ENCODE data around the gene KSR2. TPM values are rescaled to one million over a fixed set of nuclear protein-coding genes. Genes with fewer than 3 reads are reported as not detected.

Gene KSR2
- polyA plus RNA-seq, 4 donors: 0.54 to 0.99 (median 0.78) TPM

- peak in 1 of 4 donors; percentile 1 for DNase-seq (ENCODE audit: low read depth in 4 of 4, low spot score in 2 of 4)
Observed at GRCh38 chr12:117968151-117968789, 520 bp downstream of the KSR2 start.

GRCh38 chr12:117967512-117967911, 1.3 kb downstream of the KSR2 start:
- no peak for DNase-seq (ENCODE audit: low read depth in 4 of 4, low spot score in 2 of 4)

- DNase-seq (ENCODE audit: low read depth in 4 of 4, low spot score in 2 of 4): no peak
Observed at GRCh38 chr12:117967043-117967442, 1.7 kb downstream of the KSR2 start.

- no peak for DNase-seq (ENCODE audit: low read depth in 4 of 4, low spot score in 2 of 4)
Observed at GRCh38 chr12:117966511-117966910, 2.3 kb downstream of the KSR2 start.

- DNase-seq (ENCODE audit: low read depth in 4 of 4, low spot score in 2 of 4): no peak
Observed at GRCh38 chr12:117963836-117964235, 5.0 kb downstream of the KSR2 start.

GRCh38 chr12:117936722-117937484, 31.9 kb downstream of the KSR2 start:
- no peak for DNase-seq (ENCODE audit: low read depth in 4 of 4, low spot score in 2 of 4)

GRCh38 chr12:117933545-117933944, 35.2 kb downstream of the KSR2 start:
- no peak for DNase-seq (ENCODE audit: low read depth in 4 of 4, low spot score in 2 of 4)

GRCh38 chr12:117926391-117926899, 42.3 kb downstream of the KSR2 start:
- no peak for DNase-seq (ENCODE audit: low read depth in 4 of 4, low spot score in 2 of 4)

- DNase-seq (ENCODE audit: low read depth in 4 of 4, low spot score in 2 of 4): no peak
Observed at GRCh38 chr12:117921929-117922777, 46.6 kb downstream of the KSR2 start.

GRCh38 chr12:117919479-117919878, 49.3 kb downstream of the KSR2 start:
- DNase-seq (ENCODE audit: low read depth in 4 of 4, low spot score in 2 of 4): no peak

GRCh38 chr12:117914686-117915085, 54.1 kb downstream of the KSR2 start:
- DNase-seq (ENCODE audit: low read depth in 4 of 4, low spot score in 2 of 4): no peak

GRCh38 chr12:117912756-117913155, 56.0 kb downstream of the KSR2 start:
- no peak for DNase-seq (ENCODE audit: low read depth in 4 of 4, low spot score in 2 of 4)

GRCh38 chr12:117908411-117908810, 60.4 kb downstream of the KSR2 start:
- no peak for DNase-seq (ENCODE audit: low read depth in 4 of 4, low spot score in 2 of 4)

GRCh38 chr12:117907108-117907689, 61.6 kb downstream of the KSR2 start:
- DNase-seq (ENCODE audit: low read depth in 4 of 4, low spot score in 2 of 4): no peak

- no peak for DNase-seq (ENCODE audit: low read depth in 4 of 4, low spot score in 2 of 4)
Observed at GRCh38 chr12:117904051-117904450, 64.7 kb downstream of the KSR2 start.

GRCh38 chr12:117903110-117903840, 65.5 kb downstream of the KSR2 start:
- no peak for DNase-seq (ENCODE audit: low read depth in 4 of 4, low spot score in 2 of 4)

GRCh38 chr12:117901631-117902030, 67.2 kb downstream of the KSR2 start:
- DNase-seq (ENCODE audit: low read depth in 4 of 4, low spot score in 2 of 4): no peak

GRCh38 chr12:117900561-117900960, 68.2 kb downstream of the KSR2 start:
- DNase-seq (ENCODE audit: low read depth in 4 of 4, low spot score in 2 of 4): no peak

GRCh38 chr12:117897372-117898161, 71.2 kb downstream of the KSR2 start:
- DNase-seq (ENCODE audit: low read depth in 4 of 4, low spot score in 2 of 4): no peak

All from left renal cortex interstitium (tissue), 4 donors.